ENCODE results near the gene ZNF462.

ZNF462 gene

DNA sequence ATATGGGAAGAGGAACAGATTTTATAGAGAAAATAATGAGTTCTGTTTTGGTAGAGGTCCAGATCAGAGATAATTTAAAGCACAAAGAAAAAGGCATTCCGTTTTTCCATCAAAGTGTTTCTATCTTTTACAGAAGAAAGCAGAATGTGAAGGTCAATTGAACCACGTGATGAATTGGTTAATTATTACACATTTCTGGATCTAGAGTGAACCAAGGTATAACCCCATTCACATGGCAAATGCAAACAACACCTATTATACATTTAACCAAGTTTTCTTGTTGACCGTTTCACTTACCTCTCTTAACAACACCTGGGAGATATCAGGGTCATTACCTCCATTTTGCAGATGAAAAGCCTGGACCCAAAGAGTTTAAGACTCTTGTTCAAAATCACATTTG, 34.9 kb upstream of the ZNF462 start:
- no peak overlapping the region for H3K18ac ChIP-seq (ENCODE audit: low read length)
- H3K4me2 ChIP-seq (ENCODE audit: insufficient read depth, low read length, poor library complexity, severe bottlenecking): no peak overlapping the region
- H4K8ac ChIP-seq (ENCODE audit: low read depth, low read length): no peak overlapping the region
- H3K4ac ChIP-seq (ENCODE audit: low read length): no peak overlapping the region
- no peaks in the 10 kb centered on the region for H3K27me3 ChIP-seq (ENCODE audit: control insufficient read depth in 3 of 3, insufficient read depth in 3 of 3, low read depth in 1 of 3, low read length in 3 of 3)
- no peak overlapping the region for H3K27ac ChIP-seq (replicated peaks; ENCODE audit: low read length)
- H3K36me3 ChIP-seq (replicated peaks in 1 of 2; ENCODE audit: control insufficient read depth in 2 of 2, insufficient read depth in 2 of 2, low read length in 2 of 2): no peaks in the 10 kb centered on the region
- H3K14ac ChIP-seq (ENCODE audit: low read length): no peak overlapping the region
- H3K79me1 ChIP-seq (ENCODE audit: low read depth, low read length): no peaks in the 10 kb centered on the region
- H3K9ac ChIP-seq (ENCODE audit: low read depth, low read length, poor library complexity): no peak overlapping the region
- H2BK15ac ChIP-seq (ENCODE audit: low read length): no peak overlapping the region
- H3K23ac ChIP-seq (ENCODE audit: low read depth, low read length, poor library complexity): no peak overlapping the region
- no peak overlapping the region for H2BK120ac ChIP-seq (ENCODE audit: low read depth, low read length)
- H2AK5ac ChIP-seq (ENCODE audit: low read depth, low read length): no peak overlapping the region
- no peaks in the 10 kb centered on the region for H3K9me3 ChIP-seq (replicated peaks in 1 of 2; ENCODE audit: control insufficient read depth in 2 of 2, insufficient read depth in 1 of 2, low read depth in 1 of 2, low read length in 2 of 2)
- H2AFZ ChIP-seq (ENCODE audit: low read length): no peak overlapping the region
- no peak overlapping the region for H4K91ac ChIP-seq (ENCODE audit: low read depth, low read length, poor library complexity)
- peaks cover 0 to 3% of the 10 kb centered on the region in 2 donors for H3K4me1 ChIP-seq (ENCODE audit: control insufficient read depth in 2 of 2, insufficient read depth in 1 of 2, low read depth in 1 of 2, low read length in 2 of 2)
- no peak for DNase-seq (ENCODE audit: low spot score)
- WGBS, 2 donors (ENCODE audit: extremely low coverage in 2 of 2, insufficient read length in 2 of 2, insufficient replicate concordance in 1 of 2): no CpG with 5 or more reads among the region's 3 CpGs
- H2BK12ac ChIP-seq (ENCODE audit: low read length): no peak overlapping the region
- no peak overlapping the region for H2BK5ac ChIP-seq (ENCODE audit: low read length)
- H3K4me3 ChIP-seq (ENCODE audit: low read length in 2 of 2): no peak overlapping the region

DNA sequence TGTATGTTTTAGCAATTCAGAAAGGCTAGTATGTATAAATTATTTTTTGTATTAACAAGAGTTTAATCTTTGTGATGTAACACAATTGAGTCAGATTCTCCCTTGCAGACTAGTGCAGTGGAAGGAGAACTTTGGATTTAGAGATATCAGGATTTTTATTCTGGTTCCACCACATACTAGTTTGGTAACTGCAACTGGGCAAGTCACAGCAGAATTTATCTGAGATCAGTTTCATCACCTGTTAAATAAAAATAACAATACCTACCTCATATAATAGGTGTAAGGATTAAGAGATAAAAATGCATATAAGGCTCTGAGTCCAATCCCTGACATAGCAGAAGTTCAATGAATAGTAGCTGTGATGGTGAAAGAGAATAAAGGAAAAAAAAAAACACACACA, 34.0 kb upstream of the ZNF462 start:
- no peaks in the 10 kb centered on the region for H3K27me3 ChIP-seq (ENCODE audit: control insufficient read depth in 3 of 3, insufficient read depth in 3 of 3, low read depth in 1 of 3, low read length in 3 of 3)
- DNase-seq (ENCODE audit: low spot score): no peak
- no peak overlapping the region for H4K8ac ChIP-seq (ENCODE audit: low read depth, low read length)
- no peak overlapping the region for H2BK120ac ChIP-seq (ENCODE audit: low read depth, low read length)
- no peak overlapping the region for H3K4ac ChIP-seq (ENCODE audit: low read length)
- no peak overlapping the region for H2BK12ac ChIP-seq (ENCODE audit: low read length)
- H3K18ac ChIP-seq (ENCODE audit: low read length): no peak overlapping the region
- H3K4me2 ChIP-seq (ENCODE audit: insufficient read depth, low read length, poor library complexity, severe bottlenecking): no peak overlapping the region
- no peak overlapping the region for H2BK5ac ChIP-seq (ENCODE audit: low read length)
- H3K14ac ChIP-seq (ENCODE audit: low read length): no peak overlapping the region
- no peaks in the 10 kb centered on the region for H3K9me3 ChIP-seq (replicated peaks in 1 of 2; ENCODE audit: control insufficient read depth in 2 of 2, insufficient read depth in 1 of 2, low read depth in 1 of 2, low read length in 2 of 2)
- peaks cover 0 to 3% of the 10 kb centered on the region in 2 donors for H3K4me1 ChIP-seq (ENCODE audit: control insufficient read depth in 2 of 2, insufficient read depth in 1 of 2, low read depth in 1 of 2, low read length in 2 of 2)
- H3K4me3 ChIP-seq (ENCODE audit: low read length in 2 of 2): no peak overlapping the region
- H4K91ac ChIP-seq (ENCODE audit: low read depth, low read length, poor library complexity): no peak overlapping the region
- H3K79me1 ChIP-seq (ENCODE audit: low read depth, low read length): no peaks in the 10 kb centered on the region
- no peak overlapping the region for H3K23ac ChIP-seq (ENCODE audit: low read depth, low read length, poor library complexity)
- no peak overlapping the region for H2BK15ac ChIP-seq (ENCODE audit: low read length)
- no peaks in the 10 kb centered on the region for H3K36me3 ChIP-seq (replicated peaks in 1 of 2; ENCODE audit: control insufficient read depth in 2 of 2, insufficient read depth in 2 of 2, low read length in 2 of 2)
- no peak overlapping the region for H3K27ac ChIP-seq (replicated peaks; ENCODE audit: low read length)
- no peak overlapping the region for H3K9ac ChIP-seq (ENCODE audit: low read depth, low read length, poor library complexity)
- H2AK5ac ChIP-seq (ENCODE audit: low read depth, low read length): no peak overlapping the region
- no peak overlapping the region for H2AFZ ChIP-seq (ENCODE audit: low read length)

DNA sequence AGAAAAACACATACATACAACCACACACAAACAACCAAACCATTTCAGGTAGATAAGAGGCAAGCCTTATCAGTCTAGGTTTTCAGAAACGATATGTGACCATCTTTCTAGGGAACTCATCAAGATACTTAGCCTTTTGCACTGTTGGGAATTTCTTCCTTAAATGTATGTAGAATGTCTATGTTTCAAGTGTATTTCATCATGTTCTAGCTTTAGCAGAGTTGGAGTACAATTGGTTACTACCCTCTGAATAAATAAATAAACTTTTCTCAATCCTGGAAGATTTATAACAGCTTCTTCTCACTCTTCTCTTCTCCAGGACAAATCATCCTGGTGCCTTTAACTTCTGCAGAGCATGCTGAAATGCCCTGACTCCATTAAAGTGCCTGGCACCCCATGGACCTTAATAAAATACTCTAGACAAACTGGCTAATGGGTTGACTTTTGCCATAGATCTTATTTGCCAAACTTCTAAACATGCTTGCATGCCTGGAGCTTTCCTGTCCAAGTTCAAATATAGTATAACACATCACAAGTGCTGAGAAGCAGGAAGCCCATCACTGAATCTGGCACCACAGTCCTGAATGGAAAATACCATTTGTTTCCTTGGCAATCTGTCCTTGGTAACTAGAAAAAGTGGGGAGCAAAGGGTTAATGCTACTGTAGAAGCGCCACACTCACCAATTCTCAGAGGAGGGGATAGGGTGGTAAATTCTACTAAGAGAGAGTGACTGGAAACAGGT, 33.1 kb upstream of the ZNF462 start:
- no peak overlapping the region for H3K18ac ChIP-seq (ENCODE audit: low read length)
- H2BK12ac ChIP-seq (ENCODE audit: low read length): no peak overlapping the region
- H3K4me1 ChIP-seq (ENCODE audit: control insufficient read depth in 2 of 2, insufficient read depth in 1 of 2, low read depth in 1 of 2, low read length in 2 of 2): peaks cover 0 to 3% of the 10 kb centered on the region in 2 donors
- no peak overlapping the region for H4K91ac ChIP-seq (ENCODE audit: low read depth, low read length, poor library complexity)
- H3K36me3 ChIP-seq (replicated peaks in 1 of 2; ENCODE audit: control insufficient read depth in 2 of 2, insufficient read depth in 2 of 2, low read length in 2 of 2): no peaks in the 10 kb centered on the region
- no peak overlapping the region for H2AK5ac ChIP-seq (ENCODE audit: low read depth, low read length)
- no peak overlapping the region for H3K9ac ChIP-seq (ENCODE audit: low read depth, low read length, poor library complexity)
- H3K4me3 ChIP-seq (ENCODE audit: low read length in 2 of 2): no peak overlapping the region
- no peak overlapping the region for H3K27ac ChIP-seq (replicated peaks; ENCODE audit: low read length)
- peak overlapping the region; percentile 19 for H2AFZ ChIP-seq (ENCODE audit: low read length)
- no peak overlapping the region for H4K8ac ChIP-seq (ENCODE audit: low read depth, low read length)
- no peak for DNase-seq (ENCODE audit: low spot score)
- no peak overlapping the region for H2BK5ac ChIP-seq (ENCODE audit: low read length)
- no peak overlapping the region for H3K4ac ChIP-seq (ENCODE audit: low read length)
- H3K14ac ChIP-seq (ENCODE audit: low read length): no peak overlapping the region
- no peak overlapping the region for H3K23ac ChIP-seq (ENCODE audit: low read depth, low read length, poor library complexity)
- WGBS, 2 donors (ENCODE audit: extremely low coverage in 2 of 2, insufficient read length in 2 of 2, insufficient replicate concordance in 1 of 2): no CpG with 5 or more reads among the region's 2 CpGs
- no peak overlapping the region for H2BK120ac ChIP-seq (ENCODE audit: low read depth, low read length)
- no peak overlapping the region for H3K4me2 ChIP-seq (ENCODE audit: insufficient read depth, low read length, poor library complexity, severe bottlenecking)
- no peak overlapping the region for H2BK15ac ChIP-seq (ENCODE audit: low read length)
- no peaks in the 10 kb centered on the region for H3K79me1 ChIP-seq (ENCODE audit: low read depth, low read length)
- no peaks in the 10 kb centered on the region for H3K9me3 ChIP-seq (replicated peaks in 1 of 2; ENCODE audit: control insufficient read depth in 2 of 2, insufficient read depth in 1 of 2, low read depth in 1 of 2, low read length in 2 of 2)
- no peaks in the 10 kb centered on the region for H3K27me3 ChIP-seq (ENCODE audit: control insufficient read depth in 3 of 3, insufficient read depth in 3 of 3, low read depth in 1 of 3, low read length in 3 of 3)

DNA sequence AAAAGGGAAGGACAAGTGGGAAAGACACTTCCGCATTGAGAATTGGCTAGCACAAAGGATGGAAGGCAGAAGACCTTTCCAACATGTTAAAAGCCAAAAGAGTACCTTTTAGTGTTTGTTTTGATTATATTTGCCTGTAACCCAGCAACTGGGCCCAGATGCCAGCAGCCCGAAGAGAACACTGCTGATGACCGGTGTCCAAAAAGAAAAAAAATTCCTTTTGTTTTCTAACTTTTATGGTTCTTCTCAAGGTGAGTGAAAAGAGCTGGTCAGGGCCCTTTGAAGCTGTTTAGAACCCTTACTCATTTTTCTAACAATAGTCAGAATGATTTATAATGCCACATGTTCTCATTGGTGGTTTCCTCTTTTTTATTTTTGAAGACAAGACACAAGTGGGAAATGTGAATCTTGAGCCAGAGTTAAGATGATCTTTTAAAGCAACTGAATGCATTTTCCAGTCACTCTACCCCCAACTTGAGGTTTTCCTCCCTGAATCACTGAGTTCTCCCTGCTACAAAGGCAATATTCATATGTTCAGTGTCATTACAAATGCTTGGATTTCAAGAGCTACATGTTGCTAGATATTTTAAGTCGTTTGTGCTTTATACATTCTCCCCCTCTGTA, 32.3 kb upstream of the ZNF462 start:
- peak overlapping the region; percentile 19 for H2AFZ ChIP-seq (ENCODE audit: low read length)
- no peaks in the 10 kb centered on the region for H3K36me3 ChIP-seq (replicated peaks in 1 of 2; ENCODE audit: control insufficient read depth in 2 of 2, insufficient read depth in 2 of 2, low read length in 2 of 2)
- no peak overlapping the region for H3K9ac ChIP-seq (ENCODE audit: low read depth, low read length, poor library complexity)
- no peak overlapping the region for H2BK15ac ChIP-seq (ENCODE audit: low read length)
- H3K14ac ChIP-seq (ENCODE audit: low read length): no peak overlapping the region
- no peak overlapping the region for H2BK12ac ChIP-seq (ENCODE audit: low read length)
- DNase-seq (ENCODE audit: low spot score): no peak
- H3K4me2 ChIP-seq (ENCODE audit: insufficient read depth, low read length, poor library complexity, severe bottlenecking): no peak overlapping the region
- no peak overlapping the region for H3K23ac ChIP-seq (ENCODE audit: low read depth, low read length, poor library complexity)
- H4K8ac ChIP-seq (ENCODE audit: low read depth, low read length): no peak overlapping the region
- no peaks in the 10 kb centered on the region for H3K9me3 ChIP-seq (replicated peaks in 1 of 2; ENCODE audit: control insufficient read depth in 2 of 2, insufficient read depth in 1 of 2, low read depth in 1 of 2, low read length in 2 of 2)
- H2AK5ac ChIP-seq (ENCODE audit: low read depth, low read length): no peak overlapping the region
- no peak overlapping the region for H4K91ac ChIP-seq (ENCODE audit: low read depth, low read length, poor library complexity)
- no peak overlapping the region for H3K4me3 ChIP-seq (ENCODE audit: low read length in 2 of 2)
- no peak overlapping the region for H3K27ac ChIP-seq (replicated peaks; ENCODE audit: low read length)
- H3K4me1 ChIP-seq (ENCODE audit: control insufficient read depth in 2 of 2, insufficient read depth in 1 of 2, low read depth in 1 of 2, low read length in 2 of 2): peaks cover 0 to 3% of the 10 kb centered on the region in 2 donors
- H3K27me3 ChIP-seq (ENCODE audit: control insufficient read depth in 3 of 3, insufficient read depth in 3 of 3, low read depth in 1 of 3, low read length in 3 of 3): no peaks in the 10 kb centered on the region
- no peak overlapping the region for H3K4ac ChIP-seq (ENCODE audit: low read length)
- WGBS, 2 donors (ENCODE audit: extremely low coverage in 2 of 2, insufficient read length in 2 of 2, insufficient replicate concordance in 1 of 2): no CpG with 5 or more reads among the region's 4 CpGs
- H2BK120ac ChIP-seq (ENCODE audit: low read depth, low read length): no peak overlapping the region
- H3K18ac ChIP-seq (ENCODE audit: low read length): no peak overlapping the region
- H2BK5ac ChIP-seq (ENCODE audit: low read length): no peak overlapping the region
- no peaks in the 10 kb centered on the region for H3K79me1 ChIP-seq (ENCODE audit: low read depth, low read length)

Data from neuronal stem cell (in vitro differentiated cells).